SK-N-SH (cell line): ENCODE measurements around the gene ZNF266. TPM values are rescaled to one million over a fixed set of nuclear protein-coding genes. Genes with fewer than 3 reads are reported as not detected.

Experiments
- CTCF ChIA-PET: fragments of 300-600, 350-600 bp; formaldehyde crosslinking; extraction: SDS; loops from one replicate; lab custom pipeline; 2021; lab: Yijun Ruan, JAX
- POLR2A ChIA-PET: fragments of 350-600 bp; sonication (Branson Sonifier 250); formaldehyde crosslinking; extraction: SDS; loops from one replicate; lab custom pipeline; 2020; ENCODE audit warnings: antibody characterized with exemption, inconsistent platforms; lab: Yijun Ruan, JAX
- DNase-seq: peaks from one replicate; pipeline ENCODE4 v3.0.0; 2012
- H2AFZ ChIP-seq: fragments of 200-600 bp; sonication (generic); 2 replicates; pipeline ENCODE4 v1.8.1; 2016; ENCODE audit warnings: antibody characterized with exemption, mild to moderate bottlenecking, low read depth
- H3F3A ChIP-seq: fragments of 200-600 bp; sonication (generic); replicated peaks from 2 replicates; pipeline ENCODE3; 2016; ENCODE audit warnings: antibody characterized with exemption, mild to moderate bottlenecking; ENCODE audit not compliant: insufficient read depth
- H3K27ac ChIP-seq, 2 experiments: fragments of 200-500 bp in 1 of 2; fragments of 200-600 bp in 1 of 2; sonication (Bioruptor generic) in 1 of 2; sonication (generic), shearing (Covaris generic) in 1 of 2; 2 replicates each; pipeline versions ENCODE4 v1.5.1 to v1.6.1; 2014 to 2016; ENCODE audit warnings: low read depth in 2 of 2, inconsistent platforms in 1 of 2, low read length in 1 of 2, mild to moderate bottlenecking in 1 of 2, mixed read lengths in 1 of 2
- H3K27me3 ChIP-seq: fragments of 200-600 bp; sonication (generic), shearing (Covaris generic); 2 replicates; pipeline ENCODE4 v1.6.1; 2016; ENCODE audit warnings: mixed run types; ENCODE audit not compliant: insufficient read depth
- H3K36me3 ChIP-seq, 2 experiments: fragments of 200-500 bp in 1 of 2; fragments of 200-600 bp in 1 of 2; sonication (Bioruptor generic) in 1 of 2; sonication (generic) in 1 of 2; replicated peaks in 1 of 2; 2 replicates each; pipeline versions ENCODE3 to v1.5.1; 2014 to 2016; ENCODE audit warnings: low read length in 1 of 2, mild to moderate bottlenecking in 1 of 2; ENCODE audit not compliant: insufficient read depth in 2 of 2, control insufficient read depth in 1 of 2
- H3K4me1 ChIP-seq, 2 experiments: fragments of 200-500 bp in 1 of 2; fragments of 200-600 bp in 1 of 2; sonication (Bioruptor generic) in 1 of 2; sonication (generic), shearing (Covaris generic) in 1 of 2; 2 replicates each; pipeline versions ENCODE4 v1.5.1 to v1.6.1; 2014 to 2016; ENCODE audit warnings: low read depth in 1 of 2, low read length in 1 of 2, mixed run types in 1 of 2; ENCODE audit not compliant: insufficient read depth in 2 of 2, control insufficient read depth in 1 of 2
- H3K4me2 ChIP-seq: fragments of 200-600 bp; sonication (generic), shearing (Covaris generic); 2 replicates; pipeline ENCODE4 v1.6.1; 2017; ENCODE audit warnings: mixed run types
- H3K4me3 ChIP-seq, 2 experiments: fragments of 200-500 bp in 1 of 2; fragments of 200-600 bp in 1 of 2; sonication (Bioruptor generic) in 1 of 2; sonication (generic), shearing (Covaris generic) in 1 of 2; 2 replicates each; pipeline versions ENCODE4 v1.5.1 to v1.8.1; 2014 to 2016; ENCODE audit warnings: low read depth in 2 of 2, inconsistent platforms in 1 of 2, low read length in 1 of 2, mild to moderate bottlenecking in 1 of 2, mixed read lengths in 1 of 2, moderate library complexity in 1 of 2
- H3K79me2 ChIP-seq: fragments of 200-600 bp; sonication (generic); 2 replicates; pipeline ENCODE4 v1.8.1; 2017; ENCODE audit warnings: mild to moderate bottlenecking; ENCODE audit not compliant: insufficient read depth
- H3K9ac ChIP-seq: fragments of 200-600 bp; sonication (generic); 2 replicates; pipeline ENCODE4 v1.6.1; 2017; ENCODE audit warnings: mixed run types
- H3K9me2 ChIP-seq: fragments of 200-600 bp; sonication (generic); 2 replicates; pipeline ENCODE4 v1.6.1; 2017; ENCODE audit warnings: mixed run types
- H3K9me3 ChIP-seq: fragments of 200-600 bp; sonication (generic); 2 replicates; pipeline ENCODE4 v1.6.1; 2017; ENCODE audit warnings: mixed run types, mild to moderate bottlenecking, moderate library complexity
- H4K20me1 ChIP-seq: fragments of 200-600 bp; sonication (generic); 2 replicates; pipeline ENCODE4 v1.6.1; 2017; ENCODE audit warnings: mild to moderate bottlenecking, mixed run types; ENCODE audit not compliant: insufficient read depth
- CHD2 ChIP-seq: fragments of 150-350 bp; IDR thresholded peaks from 2 replicates; pipeline ENCODE4 v1.6.1; 2018; ENCODE audit warnings: low read length; ENCODE audit not compliant: partially characterized antibody
- CTCF ChIP-seq: fragments of 200-600 bp; sonication (generic); IDR thresholded peaks from 2 replicates; pipeline ENCODE4 v1.6.1; 2017; ENCODE audit warnings: antibody characterized with exemption, mild to moderate bottlenecking, moderate library complexity
- EP300 ChIP-seq, 2 experiments: IDR thresholded peaks; 2 replicates each; pipeline versions ENCODE4 v1.4.0 to v1.6.1; 2012; ENCODE audit warnings: borderline replicate concordance in 1 of 2, low read depth in 1 of 2, low read length in 1 of 2
- FOXJ3 ChIP-seq: sonication (generic); formaldehyde crosslinking; IDR thresholded peaks from 2 replicates; pipeline ENCODE4 v1.5.1; 2020; ENCODE audit warnings: mild to moderate bottlenecking, missing genetic modification reagents
- FOXM1 ChIP-seq: IDR thresholded peaks from 2 replicates; pipeline ENCODE4 v1.4.0; 2012; ENCODE audit warnings: low read depth, mild to moderate bottlenecking
- GABPA ChIP-seq: IDR thresholded peaks from 2 replicates; pipeline ENCODE4 v1.4.0; 2012; ENCODE audit warnings: low read depth, mild to moderate bottlenecking
- IRF3 ChIP-seq: fragments of 150-350 bp; IDR thresholded peaks from 2 replicates; pipeline ENCODE4 v1.6.1; 2016; ENCODE audit warnings: mild to moderate bottlenecking, low read depth, low read length
- JUND ChIP-seq: IDR thresholded peaks from 2 replicates; pipeline ENCODE4 v1.4.0; 2012
- MAX ChIP-seq: IDR thresholded peaks from 2 replicates; pipeline ENCODE4 v1.4.0; 2012; ENCODE audit warnings: low read depth
- MXI1 ChIP-seq: IDR thresholded peaks from 2 replicates; pipeline ENCODE4 v1.6.1; 2012; ENCODE audit warnings: mild to moderate bottlenecking, low read depth, low read length, improper control_type of control experiment
- NRF1 ChIP-seq: IDR thresholded peaks from 2 replicates; pipeline ENCODE4 v1.6.1; 2012; ENCODE audit warnings: low read depth, mild to moderate bottlenecking, low read length
- POLR2AphosphoS5 ChIP-seq: IDR thresholded peaks from 2 replicates; pipeline ENCODE4 v1.6.1; 2012; ENCODE audit warnings: low read depth, low read length
- RAD21 ChIP-seq: IDR thresholded peaks from 2 replicates; pipeline ENCODE4 v1.6.1; 2012; ENCODE audit warnings: mild to moderate bottlenecking, low read length
- RCOR1 ChIP-seq: fragments of 150-350 bp; IDR thresholded peaks from 2 replicates; pipeline ENCODE4 v1.6.1; 2017; ENCODE audit warnings: antibody characterized with exemption, low read length
- REST ChIP-seq: IDR thresholded peaks from 2 replicates; pipeline ENCODE4 v1.6.1; 2012; ENCODE audit warnings: mild to moderate bottlenecking, low read depth, low read length, moderate library complexity
- RXRA ChIP-seq: IDR thresholded peaks from 2 replicates; pipeline ENCODE4 v1.4.0; 2012; ENCODE audit warnings: low read depth, mild to moderate bottlenecking, borderline replicate concordance
- SIN3A ChIP-seq: IDR thresholded peaks from 2 replicates; pipeline ENCODE4 v1.6.1; 2012; ENCODE audit warnings: low read depth, mild to moderate bottlenecking, low read length, moderate library complexity, borderline replicate concordance
- SMC3 ChIP-seq: IDR thresholded peaks from 2 replicates; pipeline ENCODE4 v1.6.1; 2012; ENCODE audit warnings: low read depth, low read length, improper control_type of control experiment
- TCF12 ChIP-seq: IDR thresholded peaks from 2 replicates; pipeline ENCODE4 v1.4.0; 2012
- TEAD4 ChIP-seq: IDR thresholded peaks from 2 replicates; pipeline ENCODE4 v1.4.0; 2012; ENCODE audit warnings: mild to moderate bottlenecking, borderline replicate concordance; ENCODE audit not compliant: insufficient read depth
- USF1 ChIP-seq: IDR thresholded peaks from 2 replicates; pipeline ENCODE4 v1.4.0; 2012; ENCODE audit warnings: low read depth, borderline replicate concordance
- USF2 ChIP-seq: fragments of 150-350 bp; IDR thresholded peaks from 2 replicates; pipeline ENCODE4 v1.6.1; 2017; ENCODE audit warnings: antibody characterized with exemption, low read length, low read depth, borderline replicate concordance
- WGBS: methylation state at CpG from one replicate; pipeline ENCODE4 v1.1.6; 2017; ENCODE audit warnings: low lambda C conversion rate; 5-methylcytosine and 5-hydroxymethylcytosine counted together
- polyA plus RNA-seq, 3 experiments: library from polyadenylated mRNA; depleted of rRNA; stranded (reverse); fragments of >200 nt; gene quantifications; 2 replicates each; pipeline ENCODE4 v1.2.3, GENCODE V29; 2012

Gene ZNF266
- polyA plus RNA-seq (2012; rRNA removed) = 11.1 and 19.6 TPM in 2 replicates
- polyA plus RNA-seq (2012; cell fraction: cytosol; rRNA removed) = 5.5 and 6.0 TPM in 2 replicates
- 46.3 and 87.1 TPM in 2 replicates for polyA plus RNA-seq (2012; cell fraction: nucleus; rRNA removed)

GRCh38 chr19:9435279-9436268 is at the start of gene ZNF266:
Gene ZNF266 (minus strand): TSS chr19:9435573. CDS start chr19:9420089, 15,484 bp downstream.
- Histone ChIP-seq H4K20me1 (no peaks in the 10 kb centered on the region), H3K79me2 (peaks cover 35% of the 10 kb centered on the region), H3K27ac (peak within 1 kb of the TSS; percentile 73 to 88), H3K9me2 (no peaks in the 10 kb centered on the region), H3K9ac (peak within 1 kb of the TSS; percentile 89), H3K9me3 (no peaks in the 10 kb centered on the region), H3K36me3 (peaks cover 17 to 19% of the 10 kb centered on the region in 2 experiments), H3K4me2 (peak within 1 kb of the TSS; percentile 93), H2AFZ (peak within 1 kb of the TSS; percentile 99), H3K27me3 (no peaks in the 10 kb centered on the region), H3F3A (no peaks in the 10 kb centered on the region), H3K4me1 (peaks cover 3 to 12% of the 10 kb centered on the region in 2 experiments; a peak in 3 of 4 replicates), H3K4me3 (peak within 1 kb of the TSS; percentile 80 to 88)
- POLR2A ChIA-PET = interaction anchor here (0.9 kb wide), 1 partner anchor 25 kb away, joined by 3 read pairs; no protein-coding TSS in a partner anchor
- DNase-seq = peak; percentile 90
- CTCF ChIA-PET = interaction anchor here (0.6 to 1.6 kb wide), 10 partner anchors 9 to 360 kb away, joined by 3 to 6 read pairs (median 3); no protein-coding TSS in a partner anchor
- 18% methylated on average over 35 of the region's 56 CpGs for WGBS
- TF ChIP-seq JUND (no peak), IRF3 (no peak), NRF1 (no peak), SMC3 (no peak), POLR2AphosphoS5 (peak; percentile 87), RXRA (no peak), SIN3A (peak; percentile 57; the same call in 1 of the 2 replicates), CTCF (peak; percentile 57), FOXJ3 (CRISPR knock-in tag) (no peak), CHD2 (peak; percentile 39), RAD21 (no peak), RCOR1 (no peak), MXI1 (peak; percentile 45; the same call in 1 of the 2 replicates), USF1 (no peak), USF2 (no peak), MAX (peak; percentile 84), EP300 (IDR thresholded peaks at IDR 0.05; ENCODE audit: borderline replicate concordance in 1 of 2, low read depth in 1 of 2, low read length in 1 of 2) (no peak), TEAD4 (no peak), GABPA (peak; percentile 92), FOXM1 (no peak), TCF12 (no peak), REST (0 out of 2 replicates have a peak, but pooled peaks have one; percentile 33)
